Colonic mucosa (tissue), 4 donors: ENCODE results near the gene ZNF213. TPM values are rescaled to one million over a fixed set of nuclear protein-coding genes. Genes with fewer than 3 reads are reported as not detected.
A peak's percentile ranks its signal among the peaks of the same experiment; 100 is the strongest.

Experiments
- DNase-seq: peaks from one replicate; pipeline ENCODE4 v3.0.0-alpha.2; 2020
- H3K27ac ChIP-seq: fragments of 200-600 bp; one replicate; pipeline ENCODE4 v1.8.0; 2021
- H3K27me3 ChIP-seq: fragments of 200-600 bp; one replicate; pipeline ENCODE4 v1.8.0; 2021
- H3K36me3 ChIP-seq: fragments of 200-600 bp; one replicate; pipeline ENCODE4 v1.8.0; 2021
- H3K4me1 ChIP-seq: fragments of 200-600 bp; one replicate; pipeline ENCODE4 v1.8.0; 2021; ENCODE audit warnings: mild to moderate bottlenecking
- H3K4me3 ChIP-seq: fragments of 200-600 bp; one replicate; pipeline ENCODE4 v1.8.0; 2021
- H3K9ac ChIP-seq, 2 donors: one replicate each; pipeline ENCODE4 v1.7.0; 2013; ENCODE audit warnings: control low read depth in 2 of 2, low read depth in 2 of 2, low read length in 2 of 2
- H3K9me3 ChIP-seq: fragments of 200-600 bp; one replicate; pipeline ENCODE4 v1.8.0; 2021
- intact Hi-C: fragments of 100-400 bp; cut with DNase I; formaldehyde crosslinking; loops from one replicate; pipeline ENCODE4 v1.14.1; 2022
- total RNA-seq, 2 donors: library from RNA; stranded (reverse); fragmentation: NEBNext Ultra II Directional in 1 of 2; extraction: Animal tissue kit (Norgen Biotek cat#: 25700) in 1 of 2; gene quantifications; one replicate each; pipeline ENCODE4 v1.2.1, GENCODE V29; 2021
- TF ChIP-seq, protein P1 (sequence below): fragments of 200-600 bp; IDR thresholded peaks from one replicate; pipeline ENCODE4 v1.8.0; 2022; ENCODE audit warnings: antibody characterized with exemption, mild to moderate bottlenecking
- donor health status: healthy.
- donor health status: DM: no; HTN: no; CAD: no.
- donor health status: DM: no; HTN: no; CAD: no.

The ZNF213 gene
- total RNA-seq, 2 donors from 2014 or later: 12.4 to 20.4 TPM

- intact Hi-C loops: no loop called here
- H3K4me1 ChIP-seq: peaks cover 4% of the 10 kb centered on the region
- no peaks in the 10 kb centered on the region for H3K9me3 ChIP-seq
- no peak overlapping the region for H3K4me3 ChIP-seq
- no peak for DNase-seq
- H3K9ac ChIP-seq: no peak overlapping the region
- H3K36me3 ChIP-seq: no peaks in the 10 kb centered on the region
- no peak overlapping the region for H3K27ac ChIP-seq
- TF ChIP-seq, protein P1, sequence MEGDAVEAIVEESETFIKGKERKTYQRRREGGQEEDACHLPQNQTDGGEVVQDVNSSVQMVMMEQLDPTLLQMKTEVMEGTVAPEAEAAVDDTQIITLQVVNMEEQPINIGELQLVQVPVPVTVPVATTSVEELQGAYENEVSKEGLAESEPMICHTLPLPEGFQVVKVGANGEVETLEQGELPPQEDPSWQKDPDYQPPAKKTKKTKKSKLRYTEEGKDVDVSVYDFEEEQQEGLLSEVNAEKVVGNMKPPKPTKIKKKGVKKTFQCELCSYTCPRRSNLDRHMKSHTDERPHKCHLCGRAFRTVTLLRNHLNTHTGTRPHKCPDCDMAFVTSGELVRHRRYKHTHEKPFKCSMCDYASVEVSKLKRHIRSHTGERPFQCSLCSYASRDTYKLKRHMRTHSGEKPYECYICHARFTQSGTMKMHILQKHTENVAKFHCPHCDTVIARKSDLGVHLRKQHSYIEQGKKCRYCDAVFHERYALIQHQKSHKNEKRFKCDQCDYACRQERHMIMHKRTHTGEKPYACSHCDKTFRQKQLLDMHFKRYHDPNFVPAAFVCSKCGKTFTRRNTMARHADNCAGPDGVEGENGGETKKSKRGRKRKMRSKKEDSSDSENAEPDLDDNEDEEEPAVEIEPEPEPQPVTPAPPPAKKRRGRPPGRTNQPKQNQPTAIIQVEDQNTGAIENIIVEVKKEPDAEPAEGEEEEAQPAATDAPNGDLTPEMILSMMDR: no peak
- H3K27me3 ChIP-seq: no peaks in the 10 kb centered on the region
Measured at GRCh38 chr16:3121851-3122467, 12.9 kb upstream of the ZNF213 start.

DNA sequence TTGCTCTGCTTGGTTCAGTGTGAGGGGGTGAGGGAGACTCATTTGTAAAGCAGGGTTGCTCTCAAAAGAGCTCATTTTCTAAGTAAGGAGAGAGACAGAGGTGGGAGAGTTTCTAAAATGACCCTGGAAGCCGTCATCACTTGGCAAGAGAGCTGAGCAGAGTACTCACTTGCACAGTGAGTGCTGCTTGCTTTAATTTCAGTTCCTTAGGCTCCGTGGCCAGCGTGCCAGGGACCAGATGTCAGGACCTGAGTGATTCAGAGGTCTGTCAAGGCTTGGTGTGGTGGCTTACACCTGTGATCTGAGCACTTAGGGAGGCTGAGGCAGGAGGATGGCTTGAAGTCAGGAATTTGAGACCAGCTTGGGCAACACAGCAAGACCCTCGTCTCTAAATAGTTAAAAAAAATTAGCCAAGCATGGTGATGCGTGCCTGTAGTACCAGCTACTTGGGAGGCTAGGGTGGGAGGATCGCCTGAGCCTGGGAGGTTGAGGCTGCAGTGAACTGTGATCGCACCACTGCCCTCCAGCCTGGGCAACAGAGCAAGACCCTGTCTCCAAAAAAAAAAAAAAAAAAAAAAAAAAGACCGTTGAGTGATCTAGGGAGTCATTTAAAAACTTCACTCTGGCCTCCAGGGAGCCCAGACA is 11.8 kb upstream of the ZNF213 start:
- no peak for DNase-seq
- intact Hi-C loops: no loop called here

DNA sequence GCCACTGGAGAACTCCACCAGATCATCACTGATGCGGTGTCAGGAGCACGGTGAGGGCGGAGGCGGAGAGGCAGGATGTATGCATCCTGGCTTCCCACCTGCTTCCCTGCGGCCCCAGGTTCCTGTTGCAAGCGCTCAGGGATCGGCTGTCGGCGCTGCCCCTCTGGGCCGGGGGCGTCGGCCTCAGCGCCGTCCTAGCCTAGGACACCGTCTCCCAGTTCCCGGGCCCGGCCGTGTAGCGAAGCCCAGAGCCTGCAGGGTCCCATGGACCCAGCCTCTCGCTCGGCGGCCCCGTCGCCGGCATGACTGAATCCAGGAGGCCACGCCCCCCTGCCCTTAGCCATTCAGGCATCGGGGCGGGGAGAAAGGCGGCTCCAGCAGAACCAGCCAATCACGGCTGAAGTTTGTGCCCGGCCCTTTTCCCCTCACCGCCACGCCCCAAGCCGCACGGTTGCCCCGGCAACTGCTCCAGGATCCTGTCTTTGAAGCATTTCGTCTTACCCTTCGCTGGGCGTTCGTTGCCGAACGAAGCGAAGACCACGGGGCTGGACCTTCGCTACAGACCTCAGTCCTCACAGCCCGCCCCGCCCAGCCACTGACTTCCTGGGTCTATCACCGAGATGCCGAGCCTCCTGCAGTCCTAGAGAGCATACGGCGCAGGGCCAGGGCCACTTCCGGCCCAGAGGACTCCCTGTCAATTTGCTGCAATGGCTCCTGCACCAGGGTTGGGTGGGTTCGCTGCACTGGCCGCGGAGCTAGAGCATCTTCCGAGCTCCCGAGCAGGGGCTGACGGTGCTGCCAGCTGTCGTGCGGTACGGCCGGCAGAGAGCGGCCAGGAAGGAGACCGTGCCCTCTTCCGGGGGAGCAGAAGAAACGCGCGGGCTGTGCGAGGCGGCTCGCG is 10.6 kb upstream of the ZNF213 start:
- DNase-seq: peak; percentile 99
- H3K4me3 ChIP-seq: peak overlapping the region; percentile 68
- no peaks in the 10 kb centered on the region for H3K36me3 ChIP-seq
- H3K9ac ChIP-seq: peak overlapping the region; percentile 77 to 81
- peak overlapping the region; percentile 86 for H3K27ac ChIP-seq
- no peaks in the 10 kb centered on the region for H3K27me3 ChIP-seq
- H3K4me1 ChIP-seq: peaks cover 11% of the 10 kb centered on the region
- intact Hi-C loops: no loop called here
- H3K9me3 ChIP-seq: no peaks in the 10 kb centered on the region
- TF ChIP-seq, protein P1: peak; percentile 25

More for the DNA sequence above, 11.8 kb upstream of the ZNF213 start:
- Histone ChIP-seq H3K27me3 (no peaks in the 10 kb centered on the region), H3K27ac (no peak overlapping the region), H3K9ac (no peak overlapping the region), H3K36me3 (no peaks in the 10 kb centered on the region), H3K9me3 (no peaks in the 10 kb centered on the region), H3K4me3 (no peak overlapping the region), H3K4me1 (peaks cover 4% of the 10 kb centered on the region)
- TF ChIP-seq, protein P1: no peak

DNA sequence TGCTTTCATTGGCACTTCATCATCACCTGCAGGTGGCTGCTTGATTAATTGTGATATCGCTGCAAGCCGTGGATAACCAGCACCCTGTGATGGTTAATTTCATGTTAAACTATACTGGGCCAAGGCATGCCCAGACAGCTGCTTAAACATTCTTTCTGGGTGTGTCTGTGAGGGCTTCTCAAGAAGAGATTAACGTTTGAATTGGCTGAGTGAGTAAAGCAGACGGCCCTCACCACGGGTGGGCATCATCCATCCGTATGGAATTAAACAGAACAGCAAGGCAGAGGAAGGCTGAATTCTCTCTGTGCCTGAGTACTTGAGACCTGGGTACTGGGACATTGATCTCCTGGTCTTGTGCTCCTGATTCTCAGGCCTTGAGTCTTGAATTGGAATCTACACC is 7.1 kb upstream of the ZNF213 start:
- intact Hi-C loops: loop anchor here (2.0 to 5.0 kb wide), 2 partner anchors 15 to 70 kb away; partner anchors contain the start of gene ZNF205
- Histone ChIP-seq H3K27ac (no peak overlapping the region), H3K4me1 (peaks cover 17% of the 10 kb centered on the region), H3K27me3 (no peaks in the 10 kb centered on the region), H3K9me3 (no peaks in the 10 kb centered on the region), H3K36me3 (no peaks in the 10 kb centered on the region), H3K4me3 (no peak overlapping the region), H3K9ac (no peak overlapping the region)
- no peak for DNase-seq
- TF ChIP-seq, protein P1: no peak
